Activated naive CD4-positive, alpha-beta T cell treated with anti-CD3 and anti-CD28 coated beads, Interleukin-2, amount 50 U/mL, for 72 hours (primary cell): Measurements from ENCODE around the gene LBHD1. TPM values are rescaled to one million over a fixed set of nuclear protein-coding genes. Genes with fewer than 3 reads are reported as not detected.

Experiments
- ATAC-seq, 2 donors: fragments of 150-1000 bp; cut with Tn5 transposase; 2 replicates each; pipeline ENCODE4 v1.10.0; 2021; ENCODE audit warnings: mild to moderate bottlenecking in 2 of 2, moderate library complexity in 2 of 2
- DNase-seq, 2 donors: peaks; one replicate each; pipeline ENCODE4 v3.0.0; 2021 to 2022; ENCODE audit warnings: low spot score in 2 of 2
- H3K27ac Mint-ChIP-seq, 2 donors: one replicate each; pipeline ENCODE4 v1.8.0; 2022; ENCODE audit warnings: mild to moderate bottlenecking in 2 of 2, mixed read lengths in 2 of 2
- H3K36me3 Mint-ChIP-seq, 2 donors: one replicate each; pipeline ENCODE4 v1.8.0; 2022; ENCODE audit warnings: mixed read lengths in 2 of 2
- H3K9me3 Mint-ChIP-seq, 2 donors: one replicate each; pipeline ENCODE4 v1.8.0; 2022; ENCODE audit warnings: mixed read lengths in 2 of 2
- total RNA-seq, 2 donors: library from RNA; stranded (reverse); gene quantifications; one replicate each; pipeline ENCODE4 v1.2.3, GENCODE V29; 2022

The LBHD1 gene
- total RNA-seq, 2 donors from 2014 or later, result 16.6 to 24.3 TPM

- DNase-seq, result no peak
- peak overlapping the region; percentile 86 to 95 for H3K27ac Mint-ChIP-seq
- peak in 1 of 2 donors; percentile 14 for ATAC-seq
- H3K36me3 Mint-ChIP-seq, result peaks cover 15 to 19% of the 10 kb centered on the region in 2 donors
- H3K9me3 Mint-ChIP-seq, result no peaks in the 10 kb centered on the region
Measured at GRCh38 chr11:62614275-62614674, 57.8 kb downstream of the LBHD1 start.

GRCh38 chr11:62613291-62613778 lies 58.7 kb downstream of the LBHD1 start:
- DNase-seq (peak in 1 of 2 donors; percentile 64), ATAC-seq (no peak)
- no peaks in the 10 kb centered on the region for H3K9me3 Mint-ChIP-seq
- H3K27ac Mint-ChIP-seq, result peak overlapping the region in 1 of 2 donors; percentile 86
- H3K36me3 Mint-ChIP-seq, result peaks cover 15% of the 10 kb centered on the region in 2 donors

Other genes starting within 250 kb of the LBHD1 start
- gene AHNAK, start 125.5 kb downstream of the LBHD1 start, total RNA-seq, result 10 to 100 TPM; 17.6 to 97.3 TPM
- 1,000 to 10,000 TPM; 1,622 to 2,023 TPM for gene EEF1G, start 98.4 kb downstream of the LBHD1 start, total RNA-seq
- 10 to 100 TPM; 31.8 to 34.9 TPM for gene TUT1, start 80.7 kb downstream of the LBHD1 start, total RNA-seq
- gene MTA2, start 70.4 kb downstream of the LBHD1 start, total RNA-seq, result 100 to 1,000 TPM; 180 to 259 TPM
- 100 to 1,000 TPM; 104 to 141 TPM for gene EML3, start 59.5 kb downstream of the LBHD1 start, total RNA-seq
- 1 to 10 TPM; 1.1 to 1.9 TPM for gene ROM1, start 59.0 kb downstream of the LBHD1 start, total RNA-seq
- gene B3GAT3, start 50.3 kb downstream of the LBHD1 start, total RNA-seq, result 10 to 100 TPM; 69.6 to 79.5 TPM
- gene GANAB, start 25.7 kb downstream of the LBHD1 start, total RNA-seq, result 100 to 1,000 TPM; 187 to 241 TPM
- 10 to 100 TPM; 11.8 to 32.5 TPM for gene INTS5, start 19.0 kb downstream of the LBHD1 start, total RNA-seq
- 100 to 1,000 TPM in 1 of 2 donors, 10 to 100 TPM in 1; 62.0 to 103 TPM for gene C11orf98, start 7.1 kb downstream of the LBHD1 start, total RNA-seq
- 10 to 100 TPM; 20.7 to 34.4 TPM for gene CSKMT, start 7.0 kb downstream of the LBHD1 start, total RNA-seq
- gene UQCC3, start 594 bp downstream of the LBHD1 start, total RNA-seq, result 1 to 10 TPM in 1 of 2 donors, under 1 TPM in 1; 0.87 to 4.7 TPM
- gene UBXN1, start 6.8 kb upstream of the LBHD1 start, total RNA-seq, result 100 to 1,000 TPM in 1 of 2 donors, 10 to 100 TPM in 1; 97.2 to 129 TPM
- under 1 TPM; 0.48 to 0.49 TPM for gene LRRN4CL, start 17.3 kb upstream of the LBHD1 start, total RNA-seq
- gene BSCL2, start 35.2 kb upstream of the LBHD1 start, total RNA-seq, result 10 to 100 TPM; 28.8 to 42.6 TPM
- not detected for gene GNG3, start 35.4 kb upstream of the LBHD1 start, total RNA-seq
- 10 to 100 TPM; 54.4 to 63.2 TPM for gene HNRNPUL2, start 55.2 kb upstream of the LBHD1 start, total RNA-seq
- 10 to 100 TPM; 55.6 to 68.9 TPM for gene TTC9C, start 56.2 kb upstream of the LBHD1 start, total RNA-seq
- 10 to 100 TPM in 1 of 2 donors, 1 to 10 TPM in 1; 7.8 to 23.9 TPM for gene ZBTB3, start 81.9 kb upstream of the LBHD1 start, total RNA-seq
- gene POLR2G, start 89.3 kb upstream of the LBHD1 start, total RNA-seq, result 100 to 1,000 TPM; 116 to 172 TPM
- gene TAF6L, start 99.1 kb upstream of the LBHD1 start, total RNA-seq, result 10 to 100 TPM; 16.7 to 32.2 TPM
- 10 to 100 TPM; 19.5 to 20.9 TPM for gene TMEM179B, start 115.1 kb upstream of the LBHD1 start, total RNA-seq
- 10 to 100 TPM in 1 of 2 donors, 1 to 10 TPM in 1; 8.9 to 11.3 TPM for gene TMEM223, start 119.7 kb upstream of the LBHD1 start, total RNA-seq
- 100 to 1,000 TPM; 104 to 132 TPM for gene NXF1, start 133.2 kb upstream of the LBHD1 start, total RNA-seq
- 10 to 100 TPM; 23.0 to 61.3 TPM for gene STX5, start 159.8 kb upstream of the LBHD1 start, total RNA-seq
- gene TEX54, start 160.6 kb upstream of the LBHD1 start, total RNA-seq, result under 1 TPM in 1 of 2 donors, not detected in 1; 0.70 TPM
- 100 to 1,000 TPM in 1 of 2 donors, 10 to 100 TPM in 1; 87.2 to 105 TPM for gene WDR74, start 167.3 kb upstream of the LBHD1 start, total RNA-seq
- gene SLC3A2, start 208.6 kb upstream of the LBHD1 start, total RNA-seq, result 100 to 1,000 TPM; 295 to 308 TPM
- gene CHRM1, start 249.1 kb upstream of the LBHD1 start, total RNA-seq, result not detected